SK-N-SH treated with all-trans-retinoic acid at 6 μM for 48 hours (cell line): ENCODE results near the gene ABCB1.

ENCODE experiments used
- ATAC-seq: fragments of 200-7000 bp; cut with Tn5 transposase; 3 replicates; pipeline ENCODE4 v1.9.1; 2020; ENCODE audit warnings: mild to moderate bottlenecking, moderate library complexity
- ARNTL ChIP-seq: fragments of 450-650 bp; formaldehyde crosslinking; IDR thresholded peaks from 2 replicates; pipeline ENCODE4 v1.5.0; 2020; ENCODE audit warnings: low read depth, mild to moderate bottlenecking, moderate library complexity, borderline replicate concordance
- BACH2 ChIP-seq: fragments of 250-450 bp; sonication (Bioruptor Pico); IDR thresholded peaks from 2 replicates; pipeline ENCODE4 v1.9.0; 2021; ENCODE audit warnings: mild to moderate bottlenecking, borderline replicate concordance
- CSDC2 ChIP-seq: fragments of 250-450 bp; sonication (Bioruptor Pico); IDR thresholded peaks from 2 replicates; pipeline ENCODE4 v1.5.0; 2020; ENCODE audit warnings: mild to moderate bottlenecking, moderate library complexity
- CSRNP3 ChIP-seq: fragments of 250-450 bp; sonication (Bioruptor Pico); IDR thresholded peaks from 2 replicates; pipeline ENCODE4 v1.5.1; 2021; ENCODE audit warnings: mild to moderate bottlenecking, moderate library complexity
- ESRRG ChIP-seq: fragments of 250-450 bp; sonication (Bioruptor Pico); IDR thresholded peaks from 2 replicates; pipeline ENCODE4 v1.6.1; 2021; ENCODE audit warnings: mild to moderate bottlenecking
- GLIS3 ChIP-seq: fragments of 250-450 bp; sonication (Bioruptor Pico); IDR thresholded peaks from 2 replicates; pipeline ENCODE4 v1.5.0; 2020; ENCODE audit warnings: mild to moderate bottlenecking, moderate library complexity
- ISL1 ChIP-seq: fragments of 250-450 bp; sonication (Bioruptor Pico); IDR thresholded peaks from 2 replicates; pipeline ENCODE4 v2.1.2; 2022; ENCODE audit warnings: mild to moderate bottlenecking, moderate library complexity
- OSR1 ChIP-seq: fragments of 250-450 bp; sonication (Bioruptor Pico); IDR thresholded peaks from 2 replicates; pipeline ENCODE4 v1.8.0; 2022; ENCODE audit warnings: moderate library complexity, mild to moderate bottlenecking, inconsistent platforms
- PATZ1 ChIP-seq: fragments of 250-450 bp; sonication (Bioruptor Pico); IDR thresholded peaks from 2 replicates; pipeline ENCODE4 v1.8.0; 2020; ENCODE audit warnings: mild to moderate bottlenecking, moderate library complexity, borderline replicate concordance
- PPARA ChIP-seq: fragments of 250-450 bp; sonication (Bioruptor Pico); IDR thresholded peaks from 2 replicates; pipeline ENCODE4 v1.5.0; 2020; ENCODE audit warnings: mild to moderate bottlenecking, borderline replicate concordance
- RARB ChIP-seq: fragments of 250-450 bp; sonication (Bioruptor Pico); IDR thresholded peaks from 2 replicates; pipeline ENCODE4 v1.8.0; 2021; ENCODE audit warnings: mild to moderate bottlenecking, moderate library complexity
- SNAI2 ChIP-seq: fragments of 250-450 bp; sonication (Bioruptor Pico); IDR thresholded peaks from 2 replicates; pipeline ENCODE4 v1.5.0; 2020; ENCODE audit warnings: mild to moderate bottlenecking, moderate library complexity
- TCF4 ChIP-seq: fragments of 250-450 bp; sonication (Bioruptor Pico); IDR thresholded peaks from 2 replicates; pipeline ENCODE4 v1.8.0; 2021; ENCODE audit warnings: mild to moderate bottlenecking, moderate library complexity, borderline replicate concordance
- TOX ChIP-seq: fragments of 250-450 bp; sonication (Bioruptor Pico); IDR thresholded peaks from 2 replicates; pipeline ENCODE4 v1.8.0; 2021; ENCODE audit warnings: mild to moderate bottlenecking, moderate library complexity, borderline replicate concordance
- ZC3H10 ChIP-seq: fragments of 250-450 bp; sonication (Bioruptor Pico); IDR thresholded peaks from 2 replicates; pipeline ENCODE4 v1.5.1; 2021; ENCODE audit warnings: mild to moderate bottlenecking, moderate library complexity
- ZFP3 ChIP-seq: fragments of 250-450 bp; sonication (Bioruptor Pico); IDR thresholded peaks from 2 replicates; pipeline ENCODE4 v1.5.0; 2020; ENCODE audit warnings: mild to moderate bottlenecking, moderate library complexity
- ZNF565 ChIP-seq: fragments of 450-650 bp; formaldehyde crosslinking; conservative IDR thresholded peaks from 2 replicates; pipeline ENCODE4 v1.5.0; 2020; ENCODE audit warnings: low read depth, mild to moderate bottlenecking, moderate library complexity
- ZNF70 ChIP-seq: fragments of 450-650 bp; formaldehyde crosslinking; IDR thresholded peaks from 2 replicates; pipeline ENCODE4 v1.5.0; 2020; ENCODE audit warnings: mild to moderate bottlenecking, moderate library complexity
- ZNF8 ChIP-seq: fragments of 450-650 bp; formaldehyde crosslinking; IDR thresholded peaks from 2 replicates; pipeline ENCODE4 v1.5.0; 2020; ENCODE audit warnings: mild to moderate bottlenecking, moderate library complexity
- TF ChIP-seq, protein P1 (sequence below): fragments of 250-450 bp; sonication (Bioruptor Pico); IDR thresholded peaks from 2 replicates; pipeline ENCODE4 v1.8.0; 2021; ENCODE audit warnings: low read depth, mild to moderate bottlenecking, moderate library complexity, borderline replicate concordance
- TF ChIP-seq, protein P2 (sequence below): fragments of 250-450 bp; sonication (Bioruptor Pico); IDR thresholded peaks from 2 replicates; pipeline ENCODE4 v1.5.1; 2020; ENCODE audit warnings: low read depth, mild to moderate bottlenecking, moderate library complexity
- TF ChIP-seq, protein P3 (sequence below): fragments of 250-450 bp; sonication (Bioruptor Pico); IDR thresholded peaks from 2 replicates; pipeline ENCODE4 v1.5.0; 2020; ENCODE audit warnings: mild to moderate bottlenecking, moderate library complexity

ABCB1 gene

DNA sequence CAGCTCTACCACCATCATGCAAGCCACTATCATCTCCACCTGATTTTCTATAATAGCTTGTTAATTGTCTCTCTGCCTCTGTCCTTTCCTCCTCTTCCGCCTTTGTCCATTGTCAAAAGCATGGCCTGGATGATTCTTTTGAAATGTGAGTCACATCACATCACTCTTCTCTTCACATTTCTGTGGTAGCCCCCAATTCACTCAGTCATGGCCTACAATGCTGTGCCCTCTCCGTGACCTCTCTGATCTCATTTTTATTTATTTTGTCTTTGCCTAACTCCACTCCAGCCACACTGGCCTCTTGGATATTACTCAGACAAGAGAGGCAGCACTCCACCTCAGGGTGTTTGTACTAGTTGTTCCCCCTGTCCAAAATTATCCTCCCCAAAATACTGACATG lies 120.3 kb downstream of the ABCB1 start:
- TF ChIP-seq ZFP3 (CRISPR knock-in tag): no peak
- TF ChIP-seq ISL1: no peak
- no peak for TF ChIP-seq ESRRG
- TF ChIP-seq ZNF8 (CRISPR knock-in tag): no peak
- TF ChIP-seq ZNF70 (CRISPR knock-in tag): no peak
- TF ChIP-seq BACH2: no peak
- TF ChIP-seq RARB (CRISPR knock-in tag): no peak
- TF ChIP-seq, protein P1, sequence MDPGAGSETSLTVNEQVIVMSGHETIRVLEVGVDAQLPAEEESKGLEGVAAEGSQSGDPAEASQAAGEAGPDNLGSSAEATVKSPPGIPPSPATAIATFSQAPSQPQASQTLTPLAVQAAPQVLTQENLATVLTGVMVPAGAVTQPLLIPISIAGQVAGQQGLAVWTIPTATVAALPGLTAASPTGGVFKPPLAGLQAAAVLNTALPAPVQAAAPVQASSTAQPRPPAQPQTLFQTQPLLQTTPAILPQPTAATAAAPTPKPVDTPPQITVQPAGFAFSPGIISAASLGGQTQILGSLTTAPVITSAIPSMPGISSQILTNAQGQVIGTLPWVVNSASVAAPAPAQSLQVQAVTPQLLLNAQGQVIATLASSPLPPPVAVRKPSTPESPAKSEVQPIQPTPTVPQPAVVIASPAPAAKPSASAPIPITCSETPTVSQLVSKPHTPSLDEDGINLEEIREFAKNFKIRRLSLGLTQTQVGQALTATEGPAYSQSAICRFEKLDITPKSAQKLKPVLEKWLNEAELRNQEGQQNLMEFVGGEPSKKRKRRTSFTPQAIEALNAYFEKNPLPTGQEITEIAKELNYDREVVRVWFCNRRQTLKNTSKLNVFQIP (CRISPR knock-in tag): no peak
- TF ChIP-seq PATZ1 (CRISPR knock-in tag): no peak
- TF ChIP-seq, protein P2, sequence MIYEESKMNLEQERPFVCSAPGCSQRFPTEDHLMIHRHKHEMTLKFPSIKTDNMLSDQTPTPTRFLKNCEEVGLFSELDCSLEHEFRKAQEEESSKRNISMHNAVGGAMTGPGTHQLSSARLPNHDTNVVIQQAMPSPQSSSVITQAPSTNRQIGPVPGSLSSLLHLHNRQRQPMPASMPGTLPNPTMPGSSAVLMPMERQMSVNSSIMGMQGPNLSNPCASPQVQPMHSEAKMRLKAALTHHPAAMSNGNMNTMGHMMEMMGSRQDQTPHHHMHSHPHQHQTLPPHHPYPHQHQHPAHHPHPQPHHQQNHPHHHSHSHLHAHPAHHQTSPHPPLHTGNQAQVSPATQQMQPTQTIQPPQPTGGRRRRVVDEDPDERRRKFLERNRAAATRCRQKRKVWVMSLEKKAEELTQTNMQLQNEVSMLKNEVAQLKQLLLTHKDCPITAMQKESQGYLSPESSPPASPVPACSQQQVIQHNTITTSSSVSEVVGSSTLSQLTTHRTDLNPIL (CRISPR knock-in tag): no peak
- TF ChIP-seq, protein P3, sequence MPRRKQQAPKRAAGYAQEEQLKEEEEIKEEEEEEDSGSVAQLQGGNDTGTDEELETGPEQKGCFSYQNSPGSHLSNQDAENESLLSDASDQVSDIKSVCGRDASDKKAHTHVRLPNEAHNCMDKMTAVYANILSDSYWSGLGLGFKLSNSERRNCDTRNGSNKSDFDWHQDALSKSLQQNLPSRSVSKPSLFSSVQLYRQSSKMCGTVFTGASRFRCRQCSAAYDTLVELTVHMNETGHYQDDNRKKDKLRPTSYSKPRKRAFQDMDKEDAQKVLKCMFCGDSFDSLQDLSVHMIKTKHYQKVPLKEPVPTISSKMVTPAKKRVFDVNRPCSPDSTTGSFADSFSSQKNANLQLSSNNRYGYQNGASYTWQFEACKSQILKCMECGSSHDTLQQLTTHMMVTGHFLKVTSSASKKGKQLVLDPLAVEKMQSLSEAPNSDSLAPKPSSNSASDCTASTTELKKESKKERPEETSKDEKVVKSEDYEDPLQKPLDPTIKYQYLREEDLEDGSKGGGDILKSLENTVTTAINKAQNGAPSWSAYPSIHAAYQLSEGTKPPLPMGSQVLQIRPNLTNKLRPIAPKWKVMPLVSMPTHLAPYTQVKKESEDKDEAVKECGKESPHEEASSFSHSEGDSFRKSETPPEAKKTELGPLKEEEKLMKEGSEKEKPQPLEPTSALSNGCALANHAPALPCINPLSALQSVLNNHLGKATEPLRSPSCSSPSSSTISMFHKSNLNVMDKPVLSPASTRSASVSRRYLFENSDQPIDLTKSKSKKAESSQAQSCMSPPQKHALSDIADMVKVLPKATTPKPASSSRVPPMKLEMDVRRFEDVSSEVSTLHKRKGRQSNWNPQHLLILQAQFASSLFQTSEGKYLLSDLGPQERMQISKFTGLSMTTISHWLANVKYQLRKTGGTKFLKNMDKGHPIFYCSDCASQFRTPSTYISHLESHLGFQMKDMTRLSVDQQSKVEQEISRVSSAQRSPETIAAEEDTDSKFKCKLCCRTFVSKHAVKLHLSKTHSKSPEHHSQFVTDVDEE: no peak
- no peak for TF ChIP-seq ARNTL (CRISPR knock-in tag)
- no peak for TF ChIP-seq OSR1
- no peak for TF ChIP-seq ZC3H10 (CRISPR knock-in tag)
- TF ChIP-seq CSRNP3 (CRISPR knock-in tag): no peak
- no peak for TF ChIP-seq CSDC2 (CRISPR knock-in tag)
- TF ChIP-seq GLIS3 (CRISPR knock-in tag): no peak
- TF ChIP-seq PPARA: no peak
- TF ChIP-seq TCF4 (CRISPR knock-in tag): no peak
- TF ChIP-seq SNAI2 (CRISPR knock-in tag): no peak
- no peak for ATAC-seq

- TF ChIP-seq GLIS3 (CRISPR knock-in tag): no peak
- TF ChIP-seq, all 23 proteins: peak for 0
- no peak for ATAC-seq
Measured at GRCh38 chr7:87479951-87480350, 120.7 kb downstream of the ABCB1 start.

DNA sequence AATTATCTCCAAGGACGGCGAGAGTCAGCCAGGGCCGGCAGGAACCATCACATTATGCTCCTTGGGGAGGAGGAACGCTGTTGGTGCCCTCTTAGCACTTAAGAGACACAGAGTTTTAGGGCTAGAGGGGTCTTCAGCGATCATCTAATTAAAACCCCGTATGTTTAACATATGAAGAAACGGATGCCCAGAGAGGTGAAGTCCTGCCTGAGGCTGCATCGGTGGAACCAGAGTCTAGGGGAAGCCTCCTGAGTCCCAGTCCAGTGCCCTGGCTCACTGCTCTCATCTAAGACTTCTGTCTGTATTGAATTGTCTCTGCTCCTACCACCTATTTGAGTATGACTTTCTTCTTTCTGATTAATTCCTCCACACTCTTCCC lies 124.5 kb downstream of the ABCB1 start:
- no peak for TF ChIP-seq ESRRG
- TF ChIP-seq, all 23 proteins: peak for 0
- ATAC-seq: no peak

DNA sequence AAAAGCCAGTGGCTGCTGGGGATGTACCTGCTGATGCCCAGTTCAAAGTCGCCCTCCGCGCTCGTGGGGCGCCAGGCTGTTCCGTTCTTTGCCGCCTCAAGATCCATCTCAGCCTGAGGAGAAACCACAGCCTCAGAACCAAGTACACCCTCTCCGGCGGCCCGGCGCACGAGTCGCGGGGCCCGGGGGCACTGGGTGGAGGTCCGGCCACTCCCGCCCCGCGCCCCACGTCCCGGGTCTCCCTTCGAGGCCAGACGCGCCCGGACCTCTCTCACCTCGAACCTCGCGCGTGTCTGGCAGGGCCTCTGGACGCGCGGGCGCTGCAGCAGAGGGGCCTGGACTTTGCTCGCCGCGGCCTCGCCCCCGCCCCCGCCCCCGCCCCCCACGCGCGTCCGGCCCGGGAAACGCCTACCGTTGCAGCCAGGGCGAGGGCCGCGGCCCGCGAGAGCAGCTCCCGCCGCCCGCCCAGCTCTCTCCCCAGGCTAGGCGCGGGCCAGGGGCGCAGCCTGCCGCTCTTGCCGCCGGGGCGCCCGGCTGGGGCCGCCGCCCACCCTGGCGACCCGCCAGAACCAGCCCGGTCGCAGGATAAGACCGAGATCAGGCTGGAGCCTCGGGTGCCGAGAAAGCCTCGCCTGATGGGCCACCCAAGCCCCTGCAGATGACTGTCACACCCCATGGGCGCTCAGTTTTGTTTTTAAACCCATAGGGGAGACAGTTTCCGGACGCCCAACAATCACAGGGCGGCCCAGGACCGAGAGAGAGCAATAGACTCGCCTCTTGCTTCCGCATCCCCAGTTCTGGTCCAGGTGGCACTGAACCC lies 125.1 kb downstream of the ABCB1 start, which contains the start of gene ABCB4:
Gene ABCB4, minus strand, starts transcription at position 322 of the 820 bp plus-strand sequence. Its CDS starts 215 bp downstream, at position 107.
- TF ChIP-seq RARB (CRISPR knock-in tag): no peak
- no peak for TF ChIP-seq ZNF70 (CRISPR knock-in tag)
- no peak for TF ChIP-seq PPARA
- TF ChIP-seq, protein P2 (CRISPR knock-in tag): no peak
- TF ChIP-seq TOX (CRISPR knock-in tag): no peak
- TF ChIP-seq ZNF565: no peak
- TF ChIP-seq PATZ1 (CRISPR knock-in tag): no peak
- TF ChIP-seq SNAI2 (CRISPR knock-in tag): no peak
- peak; percentile 45 for ATAC-seq
